IMR-90 (cell line): ENCODE data around the gene SLC12A1.

Experiments
- BHLHE40 ChIP-seq: fragments of 150-350 bp; IDR thresholded peaks from 2 replicates; pipeline ENCODE4 v1.6.1; 2016; ENCODE audit warnings: mild to moderate bottlenecking, low read depth, low read length
- CEBPB ChIP-seq: IDR thresholded peaks from 2 replicates; pipeline ENCODE4 v1.6.1; 2012; ENCODE audit warnings: low read depth, low read length, improper control_type of control experiment
- CHD1 ChIP-seq: IDR thresholded peaks from 2 replicates; pipeline ENCODE4 v1.6.1; 2012; ENCODE audit warnings: low read depth, low read length, improper control_type of control experiment
- FOS ChIP-seq: fragments of 150-350 bp; IDR thresholded peaks from 2 replicates; pipeline ENCODE4 v1.6.1; 2016; ENCODE audit warnings: low read depth, low read length
- MAZ ChIP-seq: IDR thresholded peaks from 2 replicates; pipeline ENCODE4 v1.6.1; 2012; ENCODE audit warnings: low read depth, mild to moderate bottlenecking, low read length, improper control_type of control experiment, moderate library complexity, borderline replicate concordance
- NFE2L2 ChIP-seq: fragments of 150-350 bp; IDR thresholded peaks from 2 replicates; pipeline ENCODE4 v1.6.1; 2016; ENCODE audit warnings: low read depth, mild to moderate bottlenecking, low read length
- POLR2A ChIP-seq: IDR thresholded peaks from 2 replicates; pipeline ENCODE4 v1.6.1; 2012; ENCODE audit warnings: mild to moderate bottlenecking, low read depth, low read length
- RAD21 ChIP-seq: IDR thresholded peaks from 2 replicates; pipeline ENCODE4 v1.6.1; 2012; ENCODE audit warnings: low read length, improper control_type of control experiment
- RCOR1 ChIP-seq: IDR thresholded peaks from 2 replicates; pipeline ENCODE4 v1.6.1; 2012; ENCODE audit warnings: mild to moderate bottlenecking, low read length, improper control_type of control experiment; ENCODE audit not compliant: insufficient replicate concordance
- RFX5 ChIP-seq: IDR thresholded peaks from 2 replicates; pipeline ENCODE4 v1.8.0; 2012; ENCODE audit warnings: low read depth, mild to moderate bottlenecking, low read length, moderate library complexity
- TF ChIP-seq, protein P1 (sequence below): conservative IDR thresholded peaks from 2 replicates; pipeline ENCODE4 v1.5.1; 2012; ENCODE audit warnings: mild to moderate bottlenecking, low read depth, low read length, improper control_type of control experiment
- TF ChIP-seq, protein P2 (sequence below): fragments of 150-350 bp; IDR thresholded peaks from 2 replicates; pipeline ENCODE4 v1.6.1; 2017; ENCODE audit warnings: mild to moderate bottlenecking, antibody characterized with exemption, low read length, low read depth
- TF ChIP-seq, protein P3 (sequence below): fragments of 150-350 bp; IDR thresholded peaks from 2 replicates; pipeline ENCODE4 v1.6.1; 2016; ENCODE audit warnings: low read depth, mild to moderate bottlenecking, low read length, moderate library complexity, borderline replicate concordance

DNA sequence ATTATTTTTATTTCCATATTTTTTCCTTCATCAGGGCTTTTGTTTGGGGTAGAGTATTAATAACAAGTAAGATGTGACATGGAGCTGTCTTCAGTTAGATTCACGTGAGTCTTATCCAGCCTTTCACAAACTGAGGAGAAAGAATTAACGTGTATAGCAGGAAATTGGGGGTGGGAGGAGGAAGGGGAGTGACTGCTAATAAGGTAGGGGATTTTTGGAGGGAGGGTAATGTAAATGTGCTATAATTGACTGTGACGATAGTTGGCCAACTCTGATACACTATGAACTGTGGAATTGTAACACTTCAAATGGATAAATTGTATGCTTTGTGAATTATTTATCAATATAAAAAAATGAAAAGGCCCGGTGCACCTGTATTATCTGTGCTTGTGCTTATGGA lies 134.0 kb downstream of the SLC12A1 start:
- TF ChIP-seq RAD21 (no peak), CHD1 (no peak), FOS (no peak), POLR2A (no peak), RFX5 (no peak), NFE2L2 (no peak), RCOR1 (no peak), MAZ (no peak), BHLHE40 (no peak), CEBPB (no peak)
- TF ChIP-seq, protein P1, sequence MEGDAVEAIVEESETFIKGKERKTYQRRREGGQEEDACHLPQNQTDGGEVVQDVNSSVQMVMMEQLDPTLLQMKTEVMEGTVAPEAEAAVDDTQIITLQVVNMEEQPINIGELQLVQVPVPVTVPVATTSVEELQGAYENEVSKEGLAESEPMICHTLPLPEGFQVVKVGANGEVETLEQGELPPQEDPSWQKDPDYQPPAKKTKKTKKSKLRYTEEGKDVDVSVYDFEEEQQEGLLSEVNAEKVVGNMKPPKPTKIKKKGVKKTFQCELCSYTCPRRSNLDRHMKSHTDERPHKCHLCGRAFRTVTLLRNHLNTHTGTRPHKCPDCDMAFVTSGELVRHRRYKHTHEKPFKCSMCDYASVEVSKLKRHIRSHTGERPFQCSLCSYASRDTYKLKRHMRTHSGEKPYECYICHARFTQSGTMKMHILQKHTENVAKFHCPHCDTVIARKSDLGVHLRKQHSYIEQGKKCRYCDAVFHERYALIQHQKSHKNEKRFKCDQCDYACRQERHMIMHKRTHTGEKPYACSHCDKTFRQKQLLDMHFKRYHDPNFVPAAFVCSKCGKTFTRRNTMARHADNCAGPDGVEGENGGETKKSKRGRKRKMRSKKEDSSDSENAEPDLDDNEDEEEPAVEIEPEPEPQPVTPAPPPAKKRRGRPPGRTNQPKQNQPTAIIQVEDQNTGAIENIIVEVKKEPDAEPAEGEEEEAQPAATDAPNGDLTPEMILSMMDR, result no peak
- TF ChIP-seq, protein P2, sequence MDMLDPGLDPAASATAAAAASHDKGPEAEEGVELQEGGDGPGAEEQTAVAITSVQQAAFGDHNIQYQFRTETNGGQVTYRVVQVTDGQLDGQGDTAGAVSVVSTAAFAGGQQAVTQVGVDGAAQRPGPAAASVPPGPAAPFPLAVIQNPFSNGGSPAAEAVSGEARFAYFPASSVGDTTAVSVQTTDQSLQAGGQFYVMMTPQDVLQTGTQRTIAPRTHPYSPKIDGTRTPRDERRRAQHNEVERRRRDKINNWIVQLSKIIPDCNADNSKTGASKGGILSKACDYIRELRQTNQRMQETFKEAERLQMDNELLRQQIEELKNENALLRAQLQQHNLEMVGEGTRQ, result no peak
- TF ChIP-seq, protein P3, sequence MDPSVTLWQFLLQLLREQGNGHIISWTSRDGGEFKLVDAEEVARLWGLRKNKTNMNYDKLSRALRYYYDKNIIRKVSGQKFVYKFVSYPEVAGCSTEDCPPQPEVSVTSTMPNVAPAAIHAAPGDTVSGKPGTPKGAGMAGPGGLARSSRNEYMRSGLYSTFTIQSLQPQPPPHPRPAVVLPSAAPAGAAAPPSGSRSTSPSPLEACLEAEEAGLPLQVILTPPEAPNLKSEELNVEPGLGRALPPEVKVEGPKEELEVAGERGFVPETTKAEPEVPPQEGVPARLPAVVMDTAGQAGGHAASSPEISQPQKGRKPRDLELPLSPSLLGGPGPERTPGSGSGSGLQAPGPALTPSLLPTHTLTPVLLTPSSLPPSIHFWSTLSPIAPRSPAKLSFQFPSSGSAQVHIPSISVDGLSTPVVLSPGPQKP, result no peak
